Transverse colon (tissue), 4 donors: ENCODE data around the gene AVPR2. TPM values are rescaled to one million over a fixed set of nuclear protein-coding genes. Genes with fewer than 3 reads are reported as not detected.

Experiments used
- DNase-seq: peaks from one replicate; pipeline ENCODE4 v3.0.0-alpha.2; 2019
- H3K27ac ChIP-seq, 4 donors: fragments of 200-600 bp; sonication (generic); 2 replicates each; pipeline ENCODE4 v1.5.1; 2016 to 2018; ENCODE audit warnings: inconsistent platforms in 4 of 4
- H3K27me3 ChIP-seq: fragments of 200-600 bp; sonication (generic); 2 replicates; pipeline ENCODE4 v1.5.1; 2017; ENCODE audit warnings: inconsistent platforms
- H3K36me3 ChIP-seq, 4 donors: fragments of 200-600 bp; sonication (generic); 2 replicates each; pipeline ENCODE4 v1.5.1; 2017 to 2019; ENCODE audit warnings: inconsistent platforms in 4 of 4
- H3K4me1 ChIP-seq, 4 donors: fragments of 200-600 bp; sonication (generic); 2 replicates each; pipeline ENCODE4 v1.5.1; 2017 to 2020; ENCODE audit warnings: inconsistent platforms in 4 of 4
- H3K4me3 ChIP-seq, 4 donors: fragments of 200-600 bp; sonication (generic); 1 replicate in 1 of 4; 2 replicates in 3 of 4; pipeline versions ENCODE4 v1.5.1 to v1.6.1; 2017 to 2019; ENCODE audit warnings: inconsistent platforms in 4 of 4
- H3K9me3 ChIP-seq, 2 donors: fragments of 200-600 bp; sonication (generic); 2 replicates each; pipeline ENCODE4 v1.5.1; 2017 to 2019; ENCODE audit warnings: inconsistent platforms in 2 of 2
- CTCF ChIP-seq, 5 experiments: fragments of 200-600 bp in 3 of 5; fragments of 450-650 bp in 2 of 5; sonication (generic) in 3 of 5; IDR thresholded peaks; 1 replicate in 2 of 5; 2 replicates in 3 of 5; pipeline ENCODE4 v1.5.1; 2016 to 2017; ENCODE audit warnings: antibody characterized with exemption in 5 of 5, inconsistent platforms in 3 of 5, mild to moderate bottlenecking in 2 of 5, moderate library complexity in 1 of 5
- EP300 ChIP-seq: sonication (generic); formaldehyde crosslinking; IDR thresholded peaks from one replicate; pipeline ENCODE4 v1.6.1; 2017; ENCODE audit warnings: antibody characterized with exemption, low read depth
- POLR2A ChIP-seq: fragments of 450-650 bp; IDR thresholded peaks from one replicate; pipeline ENCODE4 v1.6.1; 2016; ENCODE audit warnings: antibody characterized with exemption, mild to moderate bottlenecking, moderate library complexity
- POLR2AphosphoS5 ChIP-seq, 3 donors: sonication (generic); formaldehyde crosslinking; IDR thresholded peaks; one replicate each; pipeline ENCODE4 v1.6.1; 2016; ENCODE audit warnings: antibody characterized with exemption in 3 of 3
- WGBS, 2 donors: methylation state at CpG; one replicate each; pipeline ENCODE4 v1.1.5; 2018; ENCODE audit warnings: low coverage in 1 of 2; 5-methylcytosine and 5-hydroxymethylcytosine counted together
- in situ Hi-C, 4 donors: fragments of 200-750 bp; cut with MboI; loops; one replicate each; pipeline versions ENCODE4 v1.15.0 to v1.15.1; 2017; ENCODE audit warnings: low sequenced_read_pairs in 3 of 4, low pct_ligation_motif_present in 1 of 4, low pct_unique_long_range_greater_than_20kb in 1 of 4
- intact Hi-C: fragments of 100-400 bp; cut with DNase I; formaldehyde crosslinking; loops from one replicate; pipeline ENCODE4 v1.15.1; 2023; ENCODE audit warnings: low total_unique reads
- total RNA-seq, 4 donors: library from RNA; depleted of rRNA; stranded (reverse); fragments of >200 nt; gene quantifications; one replicate each; pipeline ENCODE4 v1.1.0, GENCODE V29; 2016

AVPR2 gene
- total RNA-seq, 4 donors from 2014 or later: 0.41 to 72.2 (median 9.8) TPM; not detected in 1

- Histone ChIP-seq H3K9me3 (no peaks in the 10 kb centered on the region), H3K27ac (no peak overlapping the region), H3K4me3 (no peak overlapping the region), H3K27me3 (no peaks in the 10 kb centered on the region), H3K36me3 (no peaks in the 10 kb centered on the region), H3K4me1 (peaks cover 0 to 25% (median 3%) of the 10 kb centered on the region in 4 donors)
- DNase-seq: no peak
- intact Hi-C loops (no loop called here), in situ Hi-C loops (loop anchor here in 1 of 4 donors (25.0 kb wide), 1 partner anchor 108 kb away; no protein-coding TSS in a partner anchor)
- TF ChIP-seq POLR2AphosphoS5 (IDR thresholded peaks at IDR 0.05): no peak
- TF ChIP-seq CTCF (IDR thresholded peaks at IDR 0.05): no peak
- TF ChIP-seq POLR2A: no peak
- no peak for TF ChIP-seq EP300
- 88% methylated on average over 11 of the region's 14 CpGs; no CpG with 5 or more reads in 1 of the 2 donors for WGBS, 2 donors
These were observed 16.1 kb downstream of the AVPR2 start for GRCh38 chrX:153920546-153920945.

GRCh38 chrX:153921070-153921469 lies 16.6 kb downstream of the AVPR2 start:
- peaks cover 0 to 25% (median 3%) of the 10 kb centered on the region in 4 donors for H3K4me1 ChIP-seq
- TF ChIP-seq EP300: no peak
- TF ChIP-seq POLR2AphosphoS5 (IDR thresholded peaks at IDR 0.05): no peak
- no peak for TF ChIP-seq POLR2A
- no peak for TF ChIP-seq CTCF (IDR thresholded peaks at IDR 0.05)
- no peak for DNase-seq
- intact Hi-C loops: no loop called here
- H3K4me3 ChIP-seq: no peak overlapping the region
- H3K36me3 ChIP-seq: no peaks in the 10 kb centered on the region
- no peaks in the 10 kb centered on the region for H3K27me3 ChIP-seq
- peak overlapping the region in 3 of 4 donors; percentile 8 to 62 (median 42) for H3K27ac ChIP-seq
- in situ Hi-C loops: loop anchor here in 1 of 4 donors (25.0 kb wide), 1 partner anchor 109 kb away; no protein-coding TSS in a partner anchor
- H3K9me3 ChIP-seq: no peaks in the 10 kb centered on the region
- WGBS, 2 donors: 86% methylated on average over 9 of the region's 16 CpGs; no CpG with 5 or more reads in 1 of the 2 donors

GRCh38 chrX:153921511-153922446 lies 17.3 kb downstream of the AVPR2 start:
- DNase-seq: no peak
- Histone ChIP-seq H3K4me3 (no peak overlapping the region), H3K9me3 (no peaks in the 10 kb centered on the region), H3K27ac (peak overlapping the region in 3 of 4 donors; percentile 8 to 62 (median 42)), H3K36me3 (no peaks in the 10 kb centered on the region), H3K4me1 (peaks cover 0 to 31% (median 6%) of the 10 kb centered on the region in 4 donors), H3K27me3 (no peaks in the 10 kb centered on the region)
- in situ Hi-C loops: loop anchor here in 1 of 4 donors (25.0 kb wide), 1 partner anchor 109 kb away; no protein-coding TSS in a partner anchor
- no peak for TF ChIP-seq CTCF (IDR thresholded peaks at IDR 0.05)
- no peak for TF ChIP-seq POLR2AphosphoS5 (IDR thresholded peaks at IDR 0.05)
- TF ChIP-seq EP300: no peak
- no peak for TF ChIP-seq POLR2A
- WGBS, 2 donors: 81% methylated on average over 31 of the region's 40 CpGs; no CpG with 5 or more reads in 1 of the 2 donors
- intact Hi-C loops: no loop called here
